OCI-LY1 (cell line): Measurements from ENCODE around the gene GLI3.

Experiments
- EZH2 ChIP-seq: fragments of 200-600 bp; sonication (generic), shearing (Covaris generic); IDR thresholded peaks from 2 replicates; pipeline ENCODE4 v1.8.0; 2017; ENCODE audit warnings: borderline replicate concordance, mixed run types, mild to moderate bottlenecking, antibody characterized with exemption, low read length, moderate library complexity, mixed read lengths
- TF ChIP-seq, protein P1 (sequence below): fragments of 200-600 bp; sonication (generic), shearing (Covaris generic); IDR thresholded peaks from 2 replicates; pipeline ENCODE4 v1.5.1; 2017; ENCODE audit warnings: mild to moderate bottlenecking, antibody characterized with exemption, low read length, moderate library complexity, mixed read lengths

GRCh38 chr7:42096268-42096667, 140.7 kb downstream of the GLI3 start:
- no peak for TF ChIP-seq EZH2
- TF ChIP-seq, protein P1, sequence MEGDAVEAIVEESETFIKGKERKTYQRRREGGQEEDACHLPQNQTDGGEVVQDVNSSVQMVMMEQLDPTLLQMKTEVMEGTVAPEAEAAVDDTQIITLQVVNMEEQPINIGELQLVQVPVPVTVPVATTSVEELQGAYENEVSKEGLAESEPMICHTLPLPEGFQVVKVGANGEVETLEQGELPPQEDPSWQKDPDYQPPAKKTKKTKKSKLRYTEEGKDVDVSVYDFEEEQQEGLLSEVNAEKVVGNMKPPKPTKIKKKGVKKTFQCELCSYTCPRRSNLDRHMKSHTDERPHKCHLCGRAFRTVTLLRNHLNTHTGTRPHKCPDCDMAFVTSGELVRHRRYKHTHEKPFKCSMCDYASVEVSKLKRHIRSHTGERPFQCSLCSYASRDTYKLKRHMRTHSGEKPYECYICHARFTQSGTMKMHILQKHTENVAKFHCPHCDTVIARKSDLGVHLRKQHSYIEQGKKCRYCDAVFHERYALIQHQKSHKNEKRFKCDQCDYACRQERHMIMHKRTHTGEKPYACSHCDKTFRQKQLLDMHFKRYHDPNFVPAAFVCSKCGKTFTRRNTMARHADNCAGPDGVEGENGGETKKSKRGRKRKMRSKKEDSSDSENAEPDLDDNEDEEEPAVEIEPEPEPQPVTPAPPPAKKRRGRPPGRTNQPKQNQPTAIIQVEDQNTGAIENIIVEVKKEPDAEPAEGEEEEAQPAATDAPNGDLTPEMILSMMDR = no peak
